Trophoblast cell (in vitro differentiated cells and primary cell): ENCODE data around the gene RPL29.

Source experiments
- DNase-seq, 2 donors: peaks; one replicate each; pipeline ENCODE4 v3.0.0-alpha.2; 2016
- H2AFZ ChIP-seq: 2 replicates; pipeline ENCODE4 v1.6.1; 2013; ENCODE audit warnings: low read length, moderate library complexity, mild to moderate bottlenecking; ENCODE audit not compliant: insufficient read depth, poor library complexity
- H2AK5ac ChIP-seq: 2 replicates; pipeline ENCODE4 v1.6.1; 2013; ENCODE audit warnings: mild to moderate bottlenecking, low read length
- H2BK120ac ChIP-seq: 2 replicates; pipeline ENCODE4 v1.6.1; 2013; ENCODE audit warnings: low read length, mild to moderate bottlenecking, moderate library complexity; ENCODE audit not compliant: insufficient read depth, poor library complexity
- H2BK12ac ChIP-seq: 2 replicates; pipeline ENCODE4 v1.6.1; 2013; ENCODE audit warnings: mild to moderate bottlenecking, low read length, moderate library complexity
- H2BK5ac ChIP-seq: 2 replicates; pipeline ENCODE4 v1.6.1; 2013; ENCODE audit warnings: low read length, low read depth, moderate library complexity, mild to moderate bottlenecking; ENCODE audit not compliant: poor library complexity
- H3K14ac ChIP-seq: 2 replicates; pipeline ENCODE4 v1.6.1; 2013; ENCODE audit warnings: mild to moderate bottlenecking, low read length
- H3K18ac ChIP-seq: 2 replicates; pipeline ENCODE4 v1.6.1; 2013; ENCODE audit warnings: mild to moderate bottlenecking, low read length
- H3K23ac ChIP-seq: 2 replicates; pipeline ENCODE4 v1.6.1; 2013; ENCODE audit warnings: low read length
- H3K27ac ChIP-seq: 2 replicates; pipeline ENCODE4 v1.5.1; 2013; ENCODE audit warnings: low read depth, mild to moderate bottlenecking, inconsistent platforms, low read length, moderate library complexity
- H3K27me3 ChIP-seq: 2 replicates; pipeline ENCODE4 v1.6.1; 2013; ENCODE audit warnings: inconsistent platforms, mild to moderate bottlenecking, low read length, moderate library complexity; ENCODE audit not compliant: insufficient read depth
- H3K36me3 ChIP-seq, 2 experiments: 1 replicate in 1 of 2; 2 replicates in 1 of 2; pipeline ENCODE4 v1.6.1; 2013; ENCODE audit warnings: low read length in 2 of 2, mild to moderate bottlenecking in 2 of 2, moderate library complexity in 1 of 2; ENCODE audit not compliant: insufficient read depth in 2 of 2, control insufficient read depth in 1 of 2
- H3K4ac ChIP-seq: 2 replicates; pipeline ENCODE4 v1.6.1; 2013; ENCODE audit warnings: low read depth, mild to moderate bottlenecking, low read length, moderate library complexity
- H3K4me1 ChIP-seq, 2 experiments: 1 replicate in 1 of 2; 2 replicates in 1 of 2; pipeline ENCODE4 v1.6.1; 2013; ENCODE audit warnings: low read length in 2 of 2, mild to moderate bottlenecking in 2 of 2, moderate library complexity in 1 of 2; ENCODE audit not compliant: insufficient read depth in 2 of 2, control insufficient read depth in 1 of 2
- H3K4me2 ChIP-seq: 2 replicates; pipeline ENCODE4 v1.6.1; 2013; ENCODE audit warnings: inconsistent platforms, mild to moderate bottlenecking, low read length, moderate library complexity
- H3K4me3 ChIP-seq: 2 replicates; pipeline ENCODE4 v1.5.1; 2013; ENCODE audit warnings: mild to moderate bottlenecking, low read depth, low read length, inconsistent platforms
- H3K79me1 ChIP-seq: one replicate; pipeline ENCODE4 v1.6.1; 2013; ENCODE audit warnings: low read length
- H3K79me2 ChIP-seq: 2 replicates; pipeline ENCODE4 v1.6.1; 2013; ENCODE audit warnings: low read length, mild to moderate bottlenecking; ENCODE audit not compliant: control insufficient read depth, insufficient read depth, poor library complexity
- H3K9ac ChIP-seq: 2 replicates; pipeline ENCODE4 v1.6.1; 2013; ENCODE audit warnings: mild to moderate bottlenecking, low read length
- H3K9me3 ChIP-seq: 2 replicates; pipeline ENCODE4 v1.6.1; 2013; ENCODE audit warnings: low read depth, mild to moderate bottlenecking, control low read depth, inconsistent platforms, low read length; ENCODE audit not compliant: insufficient read depth
- H4K12ac ChIP-seq: 2 replicates; pipeline ENCODE4 v1.6.1; 2013; ENCODE audit warnings: low read depth, mild to moderate bottlenecking, low read length, moderate library complexity
- H4K8ac ChIP-seq: 2 replicates; pipeline ENCODE4 v1.6.1; 2013; ENCODE audit warnings: low read depth, mild to moderate bottlenecking, low read length, moderate library complexity
- H4K91ac ChIP-seq: one replicate; pipeline ENCODE4 v1.6.1; 2013; ENCODE audit warnings: low read depth, mild to moderate bottlenecking, low read length, moderate library complexity
- WGBS: extraction: QIAGEN DNeasy Blood & Tissue Kit; methylation state at CpG from one replicate; pipeline ENCODE4 v1.1.7; 2013; ENCODE audit warnings: missing lambda C conversion rate; ENCODE audit not compliant: insufficient read length, insufficient coverage; ENCODE audit errors: extremely low coverage; 5-methylcytosine and 5-hydroxymethylcytosine counted together

Gene RPL29

DNA sequence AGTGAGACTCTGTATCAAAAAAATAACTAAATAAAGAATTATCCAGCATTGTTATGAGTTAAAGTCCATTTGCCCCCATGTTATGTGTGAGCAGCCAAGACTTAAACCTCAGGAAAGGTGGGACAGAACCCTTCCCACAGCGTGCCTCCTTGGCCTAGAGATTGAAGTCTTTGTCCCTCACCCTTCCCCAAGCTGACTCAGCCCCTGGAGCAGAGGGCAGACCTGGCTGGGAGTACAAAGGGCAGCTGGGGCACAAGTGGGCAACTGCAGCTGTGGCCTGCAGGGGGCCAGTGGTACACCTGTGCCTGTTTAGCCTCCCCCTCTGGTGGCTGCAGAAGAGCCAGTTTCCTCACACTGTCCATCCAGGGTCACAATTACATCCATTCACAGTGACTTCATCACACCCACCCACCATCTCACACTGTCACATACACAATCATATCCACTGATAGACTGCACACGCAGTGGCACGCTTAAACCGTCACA is 13.3 kb downstream of the RPL29 start:
- H4K12ac ChIP-seq: no peak overlapping the region
- peak; percentile 74 to 77 for DNase-seq
- peaks cover 2% of the 10 kb centered on the region for H3K79me2 ChIP-seq
- H3K4ac ChIP-seq: no peak overlapping the region
- H3K14ac ChIP-seq: peak overlapping the region; percentile 18
- H3K9ac ChIP-seq: peak overlapping the region; percentile 52
- no peak overlapping the region for H2BK5ac ChIP-seq
- peak overlapping the region; percentile 6 for H2AK5ac ChIP-seq
- no peak overlapping the region for H3K18ac ChIP-seq
- peak overlapping the region; percentile 56 for H4K8ac ChIP-seq
- peak overlapping the region; percentile 85 for H3K27ac ChIP-seq
- peak overlapping the region; percentile 58 for H3K4me2 ChIP-seq
- no peak overlapping the region for H3K23ac ChIP-seq
- no peak overlapping the region for H2BK12ac ChIP-seq
- peak overlapping the region; percentile 29 for H4K91ac ChIP-seq
- H3K9me3 ChIP-seq: peaks cover 3% of the 10 kb centered on the region
- peak overlapping the region; percentile 72 for H3K4me3 ChIP-seq
- H3K4me1 ChIP-seq: peaks cover 7 to 9% of the 10 kb centered on the region in 2 experiments
- H3K36me3 ChIP-seq: no peaks in the 10 kb centered on the region
- no CpG with 5 or more reads among the region's 4 CpGs for WGBS
- no peak overlapping the region for H2BK120ac ChIP-seq
- H3K79me1 ChIP-seq: peaks cover 15% of the 10 kb centered on the region
- H3K27me3 ChIP-seq: no peaks in the 10 kb centered on the region
- peak overlapping the region; percentile 24 for H2AFZ ChIP-seq

DNA sequence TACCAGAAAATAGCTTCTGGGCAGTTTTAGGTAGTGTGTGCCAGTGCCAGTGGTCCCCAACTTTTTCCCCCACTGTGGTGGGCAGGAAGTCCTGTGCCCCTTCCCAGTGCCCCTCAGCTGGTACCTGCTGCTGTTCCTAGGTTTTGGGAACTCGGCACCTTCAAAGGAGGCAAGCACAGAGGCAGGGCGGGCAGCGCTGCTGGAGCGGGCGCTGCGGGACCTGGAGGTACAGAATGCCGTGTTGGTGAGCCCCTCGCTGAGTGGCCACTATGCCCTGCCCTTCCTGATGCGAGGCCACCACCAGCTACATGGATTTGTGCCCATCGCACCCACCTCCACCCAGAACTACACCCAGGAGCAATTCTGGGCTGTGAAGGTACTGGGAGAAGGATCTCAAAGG is 15.4 kb downstream of the RPL29 start:
- Histone ChIP-seq H3K4ac (no peak overlapping the region), H4K8ac (no peak overlapping the region), H3K4me1 (peaks cover 10 to 15% of the 10 kb centered on the region in 2 experiments), H2BK120ac (no peak overlapping the region), H3K27me3 (no peaks in the 10 kb centered on the region), H3K79me2 (peaks cover 2% of the 10 kb centered on the region), H2AK5ac (no peak overlapping the region), H2AFZ (no peak overlapping the region), H4K91ac (no peak overlapping the region), H3K18ac (no peak overlapping the region), H3K79me1 (peaks cover 15% of the 10 kb centered on the region), H3K27ac (no peak overlapping the region), H3K4me3 (no peak overlapping the region), H3K23ac (no peak overlapping the region), H2BK5ac (no peak overlapping the region), H3K9me3 (peaks cover 3% of the 10 kb centered on the region), H4K12ac (no peak overlapping the region), H3K36me3 (no peaks in the 10 kb centered on the region), H2BK12ac (no peak overlapping the region), H3K4me2 (no peak overlapping the region), H3K9ac (no peak overlapping the region), H3K14ac (no peak overlapping the region)
- no CpG with 5 or more reads among the region's 10 CpGs for WGBS
- DNase-seq: no peak

DNA sequence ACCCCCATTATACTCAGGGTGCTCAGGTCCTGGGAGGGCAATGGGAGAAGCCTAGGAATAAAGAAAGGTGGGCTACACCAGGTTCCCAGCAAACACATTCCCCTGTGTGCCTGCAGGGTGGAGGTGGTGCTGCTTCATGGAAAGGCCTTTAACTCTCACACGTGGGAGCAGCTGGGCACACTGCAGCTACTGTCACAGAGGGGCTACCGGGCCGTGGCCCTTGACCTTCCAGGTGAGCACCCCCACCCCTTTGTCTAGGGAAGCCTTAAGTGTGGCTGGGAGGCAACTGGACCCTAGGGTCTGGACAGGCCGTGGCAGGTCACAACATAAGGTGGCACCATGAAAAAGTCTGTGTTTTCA is 17.6 kb downstream of the RPL29 start:
- no peak overlapping the region for H3K4ac ChIP-seq

DNA sequence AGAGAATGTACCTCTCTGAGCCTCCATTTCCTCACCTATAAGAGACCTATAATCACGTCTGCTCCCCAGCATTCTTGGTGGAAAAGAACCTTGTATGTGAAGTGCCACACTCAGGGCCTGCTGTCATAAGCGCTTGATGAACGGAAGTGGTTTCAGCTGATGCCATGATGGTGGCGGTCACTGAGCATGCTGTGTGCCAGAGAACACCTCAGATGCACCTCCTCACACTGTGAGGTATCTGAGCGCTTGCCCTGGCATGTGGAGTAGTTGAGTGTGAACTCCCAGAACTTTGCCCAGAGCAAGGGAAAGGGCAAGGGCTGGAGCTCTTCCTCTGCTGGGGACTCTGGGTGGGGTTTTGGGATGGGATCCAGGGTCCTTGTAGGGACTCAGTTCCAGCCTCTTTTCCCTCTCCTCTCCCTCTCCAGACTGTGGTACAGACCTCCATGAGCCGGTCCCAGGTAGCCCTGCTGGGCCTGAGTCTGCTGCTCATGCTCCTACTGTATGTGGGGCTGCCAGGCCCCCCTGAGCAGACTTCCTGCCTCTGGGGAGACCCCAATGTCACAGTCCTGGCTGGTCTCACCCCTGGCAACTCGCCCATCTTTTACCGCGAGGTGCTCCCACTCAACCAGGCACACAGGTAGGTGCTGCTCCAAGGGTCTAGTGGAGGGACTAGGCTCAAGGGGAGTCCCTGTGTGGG is 18.1 kb downstream of the RPL29 start:
- Histone ChIP-seq H2AFZ (no peak overlapping the region), H4K12ac (no peak overlapping the region), H3K27ac (no peak overlapping the region), H3K9me3 (peaks cover 3% of the 10 kb centered on the region), H3K4me3 (no peak overlapping the region), H3K4me1 (peaks cover 18 to 22% of the 10 kb centered on the region in 2 experiments), H3K23ac (no peak overlapping the region), H3K4me2 (no peak overlapping the region), H3K9ac (no peak overlapping the region), H2AK5ac (no peak overlapping the region), H3K4ac (no peak overlapping the region), H3K79me1 (peaks cover 17% of the 10 kb centered on the region), H3K27me3 (no peaks in the 10 kb centered on the region), H4K8ac (no peak overlapping the region), H2BK5ac (no peak overlapping the region), H3K18ac (no peak overlapping the region), H3K14ac (no peak overlapping the region), H3K36me3 (no peaks in the 10 kb centered on the region), H2BK12ac (no peak overlapping the region), H3K79me2 (peaks cover 4% of the 10 kb centered on the region), H4K91ac (no peak overlapping the region), H2BK120ac (no peak overlapping the region)
- WGBS: no CpG with 5 or more reads among the region's 9 CpGs
- DNase-seq: no peak

More for the DNA sequence above, 17.6 kb downstream of the RPL29 start:
- H3K79me2 ChIP-seq: peaks cover 4% of the 10 kb centered on the region
- no CpG with 5 or more reads among the region's 4 CpGs for WGBS
- H3K27me3 ChIP-seq: no peaks in the 10 kb centered on the region
- no peak overlapping the region for H4K8ac ChIP-seq
- no peak overlapping the region for H3K27ac ChIP-seq
- H3K23ac ChIP-seq: no peak overlapping the region
- peaks cover 22% of the 10 kb centered on the region for H3K79me1 ChIP-seq
- no peak overlapping the region for H3K4me3 ChIP-seq
- H4K12ac ChIP-seq: no peak overlapping the region
- H2AFZ ChIP-seq: no peak overlapping the region
- H2BK120ac ChIP-seq: no peak overlapping the region
- H3K9me3 ChIP-seq: peaks cover 3% of the 10 kb centered on the region
- DNase-seq: no peak
- no peak overlapping the region for H3K14ac ChIP-seq
- no peak overlapping the region for H2AK5ac ChIP-seq
- no peak overlapping the region for H3K9ac ChIP-seq
- no peak overlapping the region for H2BK12ac ChIP-seq
- no peak overlapping the region for H3K4me2 ChIP-seq
- H4K91ac ChIP-seq: no peak overlapping the region
- no peak overlapping the region for H3K18ac ChIP-seq
- peaks cover 19 to 23% of the 10 kb centered on the region in 2 experiments for H3K4me1 ChIP-seq
- no peaks in the 10 kb centered on the region for H3K36me3 ChIP-seq
- H2BK5ac ChIP-seq: no peak overlapping the region
